BLaER1 (cell line): ENCODE results near the gene PLTP.

Experiments
- H3K27ac ChIP-seq: shearing (Covaris generic); formaldehyde crosslinking; 2 replicates; pipeline ENCODE4 v1.8.1; 2022
- H3K27me3 ChIP-seq: shearing (Covaris generic); formaldehyde crosslinking; 2 replicates; pipeline ENCODE4 v1.8.1; 2022
- H3K36me3 ChIP-seq: shearing (Covaris generic); formaldehyde crosslinking; 2 replicates; pipeline ENCODE4 v1.8.1; 2022
- H3K4me1 ChIP-seq: shearing (Covaris generic); formaldehyde crosslinking; 2 replicates; pipeline ENCODE4 v1.8.1; 2022
- H3K4me2 ChIP-seq: shearing (Covaris generic); formaldehyde crosslinking; 2 replicates; pipeline ENCODE4 v1.8.1; 2022
- H3K4me3 ChIP-seq: shearing (Covaris generic); formaldehyde crosslinking; 2 replicates; pipeline ENCODE4 v1.8.1; 2022
- H3K9ac ChIP-seq: shearing (Covaris generic); formaldehyde crosslinking; 2 replicates; pipeline ENCODE4 v1.8.1; 2022
- H3K9me3 ChIP-seq: shearing (Covaris generic); formaldehyde crosslinking; 2 replicates; pipeline ENCODE4 v1.8.1; 2022
- H4K20me1 ChIP-seq: shearing (Covaris generic); formaldehyde crosslinking; 2 replicates; pipeline ENCODE4 v1.8.1; 2022
- Cebpa-rat ChIP-seq: shearing (Covaris generic); IDR thresholded peaks from 2 replicates; pipeline ENCODE4 v1.8.1; 2022

The PLTP gene

GRCh38 chr20:45944965-45945677 lies 33.2 kb upstream of the PLTP start:
- Histone ChIP-seq H3K36me3 (peaks cover 98% of the 10 kb centered on the region), H3K4me2 (no peak overlapping the region), H3K9ac (no peak overlapping the region), H3K27me3 (no peaks in the 10 kb centered on the region), H3K4me3 (no peak overlapping the region), H3K9me3 (no peaks in the 10 kb centered on the region), H4K20me1 (peaks cover 68% of the 10 kb centered on the region), H3K27ac (no peak overlapping the region), H3K4me1 (peaks cover 17% of the 10 kb centered on the region)
- TF ChIP-seq Cebpa-rat, result no peak

GRCh38 chr20:45944151-45944964 lies 32.4 kb upstream of the PLTP start:
- H3K4me1 ChIP-seq, result peaks cover 17% of the 10 kb centered on the region
- H3K9me3 ChIP-seq, result no peaks in the 10 kb centered on the region
- H3K4me2 ChIP-seq, result no peak overlapping the region
- no peaks in the 10 kb centered on the region for H3K27me3 ChIP-seq
- peaks cover 64% of the 10 kb centered on the region for H4K20me1 ChIP-seq
- TF ChIP-seq Cebpa-rat, result no peak
- no peak overlapping the region for H3K9ac ChIP-seq
- no peak overlapping the region for H3K4me3 ChIP-seq
- H3K27ac ChIP-seq, result no peak overlapping the region
- H3K36me3 ChIP-seq, result peaks cover 98% of the 10 kb centered on the region

- no peak for TF ChIP-seq Cebpa-rat
- no peak overlapping the region for H3K4me3 ChIP-seq
- peaks cover 64% of the 10 kb centered on the region for H4K20me1 ChIP-seq
- H3K9ac ChIP-seq, result no peak overlapping the region
- H3K4me2 ChIP-seq, result no peak overlapping the region
- no peak overlapping the region for H3K27ac ChIP-seq
- H3K4me1 ChIP-seq, result peaks cover 14% of the 10 kb centered on the region
- H3K27me3 ChIP-seq, result no peaks in the 10 kb centered on the region
- no peaks in the 10 kb centered on the region for H3K9me3 ChIP-seq
- H3K36me3 ChIP-seq, result peaks cover 98% of the 10 kb centered on the region
Observed at GRCh38 chr20:45943613-45944012, 31.7 kb upstream of the PLTP start.

DNA sequence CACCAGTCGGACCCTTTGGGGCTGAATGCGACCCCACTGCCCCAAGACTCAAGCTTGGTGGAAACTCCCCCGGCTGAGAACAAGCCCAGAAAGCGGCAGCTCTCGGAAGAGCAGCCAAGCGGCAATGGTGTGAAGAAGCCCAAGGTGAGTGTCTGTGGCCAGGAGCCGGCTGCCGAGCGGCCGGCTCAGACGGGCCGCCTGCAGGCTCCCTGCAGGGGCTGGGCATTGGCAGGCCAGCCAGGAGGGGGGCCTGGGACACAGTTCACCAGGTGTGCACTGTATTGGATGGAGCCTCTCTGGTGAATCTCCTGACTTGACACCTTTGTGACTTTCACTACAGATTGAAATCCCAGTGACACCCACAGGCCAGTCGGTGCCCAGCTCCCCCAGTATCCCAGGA lies 28.5 kb upstream of the PLTP start:
- peaks cover 65% of the 10 kb centered on the region for H4K20me1 ChIP-seq
- H3K4me3 ChIP-seq, result no peak overlapping the region
- H3K9ac ChIP-seq, result no peak overlapping the region
- H3K27me3 ChIP-seq, result no peaks in the 10 kb centered on the region
- H3K4me2 ChIP-seq, result no peak overlapping the region
- peaks cover 7% of the 10 kb centered on the region for H3K4me1 ChIP-seq
- H3K9me3 ChIP-seq, result no peaks in the 10 kb centered on the region
- H3K36me3 ChIP-seq, result peaks cover 89% of the 10 kb centered on the region
- TF ChIP-seq Cebpa-rat, result no peak
- H3K27ac ChIP-seq, result no peak overlapping the region

DNA sequence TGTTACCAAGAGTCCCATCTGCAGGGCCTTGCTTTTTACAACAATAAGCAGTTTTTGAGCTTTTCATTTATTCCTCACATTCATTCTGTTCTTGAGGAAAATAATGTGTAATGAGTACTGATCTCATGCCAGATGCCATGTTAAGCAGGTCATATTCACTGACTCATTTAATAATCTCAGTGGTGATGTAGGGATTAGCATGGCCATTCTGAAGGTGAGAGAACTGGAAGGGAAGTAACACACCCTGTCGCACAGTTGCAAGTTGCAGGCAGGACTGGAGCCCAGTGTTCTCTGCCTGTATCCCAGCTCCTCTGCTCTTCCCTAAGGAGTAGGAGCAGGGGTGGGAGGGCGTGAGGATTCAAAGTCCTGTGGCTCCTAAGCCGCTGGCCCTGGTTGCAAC lies 28.1 kb upstream of the PLTP start:
- Histone ChIP-seq H3K27ac (no peak overlapping the region), H3K4me1 (peaks cover 7% of the 10 kb centered on the region), H3K27me3 (no peaks in the 10 kb centered on the region), H3K9ac (no peak overlapping the region), H3K4me2 (no peak overlapping the region), H3K36me3 (peaks cover 85% of the 10 kb centered on the region), H3K9me3 (no peaks in the 10 kb centered on the region), H4K20me1 (peaks cover 65% of the 10 kb centered on the region), H3K4me3 (no peak overlapping the region)
- TF ChIP-seq Cebpa-rat, result no peak

DNA sequence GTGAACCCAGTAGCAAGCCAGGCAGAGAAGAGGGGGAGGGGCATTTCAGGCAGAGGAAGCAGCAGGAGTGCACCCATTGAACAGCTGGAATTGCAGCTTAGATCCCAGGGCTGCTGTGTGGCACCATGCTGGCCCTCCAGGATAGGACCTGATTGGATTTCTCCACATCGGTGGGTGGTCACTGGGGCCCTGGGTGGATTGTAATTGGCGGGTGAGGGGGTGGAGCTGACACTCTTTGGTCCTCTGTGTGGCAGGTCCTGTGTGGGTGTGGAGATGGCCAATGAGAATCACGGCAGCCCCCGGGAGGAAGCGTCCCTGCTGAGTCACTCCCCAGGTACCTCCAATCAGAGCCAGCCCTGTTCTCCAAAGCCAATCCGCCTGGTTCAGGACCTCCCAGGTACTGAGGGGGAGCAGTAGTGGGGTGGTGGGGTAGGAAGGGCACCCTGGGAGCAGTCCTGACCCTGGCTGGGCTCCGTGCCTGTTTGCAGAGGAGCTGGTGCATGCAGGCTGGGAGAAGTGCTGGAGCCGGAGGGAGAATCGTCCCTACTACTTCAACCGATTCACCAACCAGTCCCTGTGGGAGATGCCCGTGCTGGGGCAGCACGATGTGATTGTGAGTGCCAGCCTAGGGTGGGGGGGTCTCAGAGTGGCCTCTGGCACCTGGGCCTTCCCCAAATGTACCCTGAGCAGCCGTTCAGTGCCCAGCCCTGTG lies 26.9 kb upstream of the PLTP start:
- Histone ChIP-seq H3K27ac (no peak overlapping the region), H3K36me3 (peaks cover 73% of the 10 kb centered on the region), H3K4me2 (no peak overlapping the region), H3K9ac (no peak overlapping the region), H4K20me1 (peaks cover 64% of the 10 kb centered on the region), H3K27me3 (no peaks in the 10 kb centered on the region), H3K9me3 (no peaks in the 10 kb centered on the region), H3K4me3 (no peak overlapping the region), H3K4me1 (peaks cover 7% of the 10 kb centered on the region)
- TF ChIP-seq Cebpa-rat, result no peak

- H3K9ac ChIP-seq, result 0 out of 2 replicates have a peak overlapping the region, but pooled peaks have one; percentile 12
- H4K20me1 ChIP-seq, result peaks cover 53% of the 10 kb centered on the region
- H3K36me3 ChIP-seq, result peaks cover 62% of the 10 kb centered on the region
- no peak for TF ChIP-seq Cebpa-rat
- no peaks in the 10 kb centered on the region for H3K27me3 ChIP-seq
- peaks cover 16% of the 10 kb centered on the region for H3K4me1 ChIP-seq
- H3K4me3 ChIP-seq, result no peak overlapping the region
- no peak overlapping the region for H3K27ac ChIP-seq
- no peak overlapping the region for H3K4me2 ChIP-seq
- no peaks in the 10 kb centered on the region for H3K9me3 ChIP-seq
Observed at GRCh38 chr20:45937765-45938164, 25.8 kb upstream of the PLTP start.

GRCh38 chr20:45935416-45936046 lies 23.6 kb upstream of the PLTP start:
- peaks cover 49% of the 10 kb centered on the region for H4K20me1 ChIP-seq
- H3K9ac ChIP-seq, result peak overlapping the region; percentile 100
- no peak for TF ChIP-seq Cebpa-rat
- peaks cover 16% of the 10 kb centered on the region for H3K4me1 ChIP-seq
- H3K9me3 ChIP-seq, result no peaks in the 10 kb centered on the region
- H3K27ac ChIP-seq, result peak overlapping the region; percentile 100
- H3K27me3 ChIP-seq, result no peaks in the 10 kb centered on the region
- peak overlapping the region; percentile 91 for H3K4me3 ChIP-seq
- peak overlapping the region; percentile 70 for H3K4me2 ChIP-seq
- H3K36me3 ChIP-seq, result peaks cover 42% of the 10 kb centered on the region

GRCh38 chr20:45934586-45935415 lies 22.8 kb upstream of the PLTP start, which contains the start of gene PCIF1:
TSS of gene PCIF1 (plus strand) at chr20:45934683. CDS start at chr20:45939000, 4,317 bp downstream.
- Histone ChIP-seq H3K27me3 (no peaks in the 10 kb centered on the region), H4K20me1 (peaks cover 43% of the 10 kb centered on the region), H3K27ac (peak within 1 kb of the TSS; percentile 100), H3K9me3 (no peaks in the 10 kb centered on the region), H3K9ac (peak within 1 kb of the TSS; percentile 100), H3K36me3 (peaks cover 35% of the 10 kb centered on the region), H3K4me3 (peak within 1 kb of the TSS; percentile 91), H3K4me2 (peak within 1 kb of the TSS; percentile 88), H3K4me1 (peaks cover 16% of the 10 kb centered on the region)
- no peak for TF ChIP-seq Cebpa-rat
